Erythroblast (primary cell): Measurements from ENCODE around the gene SOX8.

Experiments used
- GATA1 ChIP-seq: IDR thresholded peaks from 2 replicates; pipeline ENCODE4 v1.6.1; 2011; ENCODE audit warnings: low read depth, mild to moderate bottlenecking, control low read depth, low read length, moderate library complexity
- POLR2A ChIP-seq: IDR thresholded peaks from 2 replicates; pipeline ENCODE4 v1.6.1; 2011; ENCODE audit warnings: mild to moderate bottlenecking, low read length

DNA sequence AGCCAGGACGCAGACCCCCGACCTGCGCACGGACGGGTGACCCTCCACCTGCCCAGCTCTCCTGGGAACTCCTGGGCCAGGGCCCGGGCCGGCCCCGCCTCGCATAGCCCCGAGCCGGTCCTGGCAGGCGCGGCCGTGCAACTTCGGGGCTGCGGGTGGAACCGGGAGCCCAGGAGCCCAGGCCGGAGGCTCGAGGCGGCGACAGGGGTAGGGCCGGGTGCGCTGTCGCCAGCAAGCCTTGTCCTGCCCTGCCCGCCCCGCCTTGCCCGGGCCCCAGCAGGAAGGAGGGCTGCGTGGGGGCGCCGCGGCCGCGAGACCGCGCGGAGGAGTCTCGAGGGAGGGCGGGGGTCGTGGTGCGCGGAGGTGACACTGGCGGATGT, 11.2 kb upstream of the SOX8 start:
- TF ChIP-seq POLR2A (no peak), GATA1 (no peak)
